HepG2 (cell line): ENCODE results near the gene GTF2A2. TPM values are rescaled to one million over a fixed set of nuclear protein-coding genes. Genes with fewer than 3 reads are reported as not detected.

Experiments
- AHR ChIP-seq: IDR thresholded peaks from 2 replicates; pipeline ENCODE4 v1.6.1; 2018; ENCODE audit warnings: missing genetic modification reagents, missing compliant biosample characterization
- ELF3 ChIP-seq: IDR thresholded peaks from 2 replicates; pipeline ENCODE4 v1.6.1; 2016; ENCODE audit warnings: missing genetic modification reagents, missing compliant biosample characterization
- FOSL1 ChIP-seq: sonication (generic); formaldehyde crosslinking; IDR thresholded peaks from 2 replicates; pipeline ENCODE4 v1.9.0; 2021; ENCODE audit warnings: missing genetic modification reagents, borderline replicate concordance
- FOXJ3 ChIP-seq: sonication (generic); formaldehyde crosslinking; IDR thresholded peaks from 2 replicates; pipeline ENCODE4 v1.4.0; 2020; ENCODE audit warnings: missing genetic modification reagents, mild to moderate bottlenecking, borderline replicate concordance
- GLMP ChIP-seq: sonication (generic); formaldehyde crosslinking; IDR thresholded peaks from 2 replicates; pipeline ENCODE4 v1.9.0; 2021; ENCODE audit warnings: missing genetic modification reagents, mild to moderate bottlenecking, borderline replicate concordance
- IRF9 ChIP-seq: sonication (generic); formaldehyde crosslinking; IDR thresholded peaks from 2 replicates; pipeline ENCODE4 v1.8.0; 2022; ENCODE audit warnings: missing genetic modification reagents, mild to moderate bottlenecking, borderline replicate concordance
- MIER2 ChIP-seq: IDR thresholded peaks from 2 replicates; pipeline ENCODE4 v1.6.1; 2016; ENCODE audit warnings: missing biosample characterization, missing genetic modification reagents
- PATZ1 ChIP-seq: sonication (generic); formaldehyde crosslinking; IDR thresholded peaks from 2 replicates; pipeline ENCODE4 v1.4.0; 2020; ENCODE audit warnings: missing genetic modification reagents
- SRSF4 ChIP-seq: fragments of 200-400 bp; formaldehyde crosslinking; IDR thresholded peaks from one replicate; pipeline ENCODE4 v1.6.1; 2018; ENCODE audit warnings: mild to moderate bottlenecking, low read depth, low read length, moderate library complexity; ENCODE audit not compliant: poor library complexity, severe bottlenecking
- TEF ChIP-seq: sonication (generic); formaldehyde crosslinking; IDR thresholded peaks from 2 replicates; pipeline ENCODE4 v1.5.0; 2020; ENCODE audit warnings: missing genetic modification reagents
- THAP7 ChIP-seq: sonication (generic); formaldehyde crosslinking; IDR thresholded peaks from 2 replicates; pipeline ENCODE4 v1.8.1; 2023; ENCODE audit warnings: mild to moderate bottlenecking, missing genetic modification reagents
- ZFP82 ChIP-seq: sonication (generic); formaldehyde crosslinking; IDR thresholded peaks from 2 replicates; pipeline ENCODE4 v1.5.1; 2020; ENCODE audit warnings: mild to moderate bottlenecking, missing genetic modification reagents, borderline replicate concordance
- ZMYM2 ChIP-seq: sonication (generic); formaldehyde crosslinking; IDR thresholded peaks from 2 replicates; pipeline ENCODE4 v1.8.0; 2022; ENCODE audit warnings: mild to moderate bottlenecking, missing genetic modification reagents
- ZNF101 ChIP-seq: sonication (generic); formaldehyde crosslinking; IDR thresholded peaks from 2 replicates; pipeline ENCODE4 v1.4.0; 2020; ENCODE audit warnings: mild to moderate bottlenecking, low read depth, missing genetic modification reagents, borderline replicate concordance
- ZNF232 ChIP-seq: sonication (generic); formaldehyde crosslinking; IDR thresholded peaks from 2 replicates; pipeline ENCODE4 v1.4.0; 2020; ENCODE audit warnings: missing genetic modification reagents, borderline replicate concordance
- ZNF337 ChIP-seq: sonication (generic); formaldehyde crosslinking; IDR thresholded peaks from 2 replicates; pipeline ENCODE4 v1.5.1; 2020; ENCODE audit warnings: missing genetic modification reagents, low read depth, mild to moderate bottlenecking, borderline replicate concordance
- ZNF383 ChIP-seq: sonication (generic); formaldehyde crosslinking; IDR thresholded peaks from 2 replicates; pipeline ENCODE4 v1.4.0; 2020; ENCODE audit warnings: missing genetic modification reagents, mild to moderate bottlenecking, borderline replicate concordance
- ZNF552 ChIP-seq: sonication (generic); formaldehyde crosslinking; IDR thresholded peaks from 2 replicates; pipeline ENCODE4 v1.9.0; 2022; ENCODE audit warnings: missing genetic modification reagents, mild to moderate bottlenecking, borderline replicate concordance
- ZNF567 ChIP-seq: sonication (generic); formaldehyde crosslinking; IDR thresholded peaks from 2 replicates; pipeline ENCODE4 v1.8.1; 2023; ENCODE audit warnings: mild to moderate bottlenecking, missing genetic modification reagents, borderline replicate concordance
- ZNF713 ChIP-seq: sonication (generic); formaldehyde crosslinking; IDR thresholded peaks from 2 replicates; pipeline ENCODE4 v1.4.0; 2020; ENCODE audit warnings: mild to moderate bottlenecking, missing genetic modification reagents
- ZNF777 ChIP-seq: sonication (generic); formaldehyde crosslinking; IDR thresholded peaks from 2 replicates; pipeline ENCODE4 v1.4.0; 2020; ENCODE audit warnings: missing genetic modification reagents
- ZNF83 ChIP-seq: sonication (generic); formaldehyde crosslinking; IDR thresholded peaks from 2 replicates; pipeline ENCODE4 v1.4.0; 2020; ENCODE audit warnings: missing genetic modification reagents, mild to moderate bottlenecking, borderline replicate concordance
- ZSCAN21 ChIP-seq: sonication (generic); formaldehyde crosslinking; IDR thresholded peaks from 2 replicates; pipeline ENCODE4 v1.8.0; 2022; ENCODE audit warnings: mild to moderate bottlenecking, missing genetic modification reagents, moderate library complexity, borderline replicate concordance
- polyA plus RNA-seq, 8 experiments: library from polyadenylated mRNA; depleted of rRNA in 3 of 8; stranded (reverse) in 7 of 8; unstranded in 1 of 8; fragments of >200 nt; fragmentation: Illumina TruSeq in 4 of 8; extraction: Trizol in 4 of 8; gene quantifications; 2 replicates each; pipeline versions ENCODE4 v1.2.1 to v1.2.3, GENCODE V29; 2011 to 2016; ENCODE audit warnings: low read depth in 4 of 8, missing spikeins in 1 of 8, mixed read lengths in 1 of 8; ENCODE audit not compliant: insufficient read depth in 1 of 8
- total RNA-seq, 5 experiments: library from RNA; depleted of rRNA; stranded (reverse); fragments of >200 nt; fragmentation: Illumina TruSeq; extraction: Trizol; gene quantifications; 2 replicates each; pipeline ENCODE4 v1.2.3, GENCODE V29; 2016; ENCODE audit warnings: low read depth in 1 of 5

Gene GTF2A2
- total and polyA plus RNA-seq, 2 of the 13 experiments (the other 11 are each of a cell fraction or from before 2014, with no cell fraction given): 24.4 to 106 TPM

- TF ChIP-seq FOXJ3 (CRISPR knock-in tag) (no peak), ZSCAN21 (CRISPR knock-in tag) (peak; percentile 37; the same call in 1 of the 2 replicates), ZMYM2 (CRISPR knock-in tag) (no peak), ZNF552 (CRISPR knock-in tag) (no peak), THAP7 (CRISPR knock-in tag) (peak; percentile 38; the same call in 1 of the 2 replicates), FOSL1 (CRISPR knock-in tag) (no peak), ZNF383 (CRISPR knock-in tag) (0 out of 2 replicates have a peak, but pooled peaks have one; percentile 58), ZNF232 (0 out of 2 replicates have a peak, but pooled peaks have one; percentile 46), MIER2 (CRISPR knock-in tag) (0 out of 2 replicates have a peak, but pooled peaks have one; percentile 48), ELF3 (CRISPR knock-in tag) (peak; percentile 68), PATZ1 (CRISPR knock-in tag) (no peak), AHR (CRISPR knock-in tag) (peak; percentile 63; the same call in 1 of the 2 replicates), ZFP82 (CRISPR knock-in tag) (peak; percentile 96; the same call in 1 of the 2 replicates), ZNF713 (CRISPR knock-in tag) (no peak), ZNF777 (peak; percentile 20; the same call in 1 of the 2 replicates), ZNF101 (CRISPR knock-in tag) (no peak), ZNF337 (CRISPR knock-in tag) (no peak), TEF (CRISPR knock-in tag) (no peak), SRSF4 (peak; percentile 34), IRF9 (CRISPR knock-in tag) (peak; percentile 50; the same call in 1 of the 2 replicates), ZNF567 (CRISPR knock-in tag) (no peak), ZNF83 (no peak), GLMP (CRISPR knock-in tag) (no peak)
Observed at GRCh38 chr15:59656897-59657634, at the start of gene GTF2A2 (continued).
